Mucosa of stomach (tissue), 1 donor: ENCODE data around the gene XYLT1.
A peak's percentile ranks its signal among the peaks of the same experiment; 100 is the strongest.

Experiments used
- H3K27me3 ChIP-seq: one replicate; pipeline ENCODE4 v1.7.0; 2013; ENCODE audit warnings: mild to moderate bottlenecking, low read length; ENCODE audit not compliant: control insufficient read depth, insufficient read depth
- H3K36me3 ChIP-seq: one replicate; pipeline ENCODE4 v1.7.0; 2013; ENCODE audit warnings: low read length; ENCODE audit not compliant: control insufficient read depth, insufficient read depth
- H3K4me1 ChIP-seq: one replicate; pipeline ENCODE4 v1.7.0; 2013; ENCODE audit warnings: mild to moderate bottlenecking, low read length; ENCODE audit not compliant: control insufficient read depth, insufficient read depth
- H3K4me3 ChIP-seq: one replicate; pipeline ENCODE4 v1.7.0; 2013; ENCODE audit warnings: low read length
- H3K9ac ChIP-seq: one replicate; pipeline ENCODE4 v1.7.0; 2013; ENCODE audit warnings: mild to moderate bottlenecking, low read length, moderate library complexity
- H3K9me3 ChIP-seq: one replicate; pipeline ENCODE4 v1.7.0; 2013; ENCODE audit warnings: mild to moderate bottlenecking, low read length, moderate library complexity; ENCODE audit not compliant: control insufficient read depth
- donor health status: Pancreatic carcinoma.

XYLT1 gene

GRCh38 chr16:17353561-17353960, 117.2 kb downstream of the XYLT1 start:
- H3K27me3 ChIP-seq = no peaks in the 10 kb centered on the region
- H3K9me3 ChIP-seq = no peaks in the 10 kb centered on the region
- H3K4me1 ChIP-seq = no peaks in the 10 kb centered on the region
- no peak overlapping the region for H3K4me3 ChIP-seq
- H3K9ac ChIP-seq = no peak overlapping the region
- H3K36me3 ChIP-seq = no peaks in the 10 kb centered on the region

DNA sequence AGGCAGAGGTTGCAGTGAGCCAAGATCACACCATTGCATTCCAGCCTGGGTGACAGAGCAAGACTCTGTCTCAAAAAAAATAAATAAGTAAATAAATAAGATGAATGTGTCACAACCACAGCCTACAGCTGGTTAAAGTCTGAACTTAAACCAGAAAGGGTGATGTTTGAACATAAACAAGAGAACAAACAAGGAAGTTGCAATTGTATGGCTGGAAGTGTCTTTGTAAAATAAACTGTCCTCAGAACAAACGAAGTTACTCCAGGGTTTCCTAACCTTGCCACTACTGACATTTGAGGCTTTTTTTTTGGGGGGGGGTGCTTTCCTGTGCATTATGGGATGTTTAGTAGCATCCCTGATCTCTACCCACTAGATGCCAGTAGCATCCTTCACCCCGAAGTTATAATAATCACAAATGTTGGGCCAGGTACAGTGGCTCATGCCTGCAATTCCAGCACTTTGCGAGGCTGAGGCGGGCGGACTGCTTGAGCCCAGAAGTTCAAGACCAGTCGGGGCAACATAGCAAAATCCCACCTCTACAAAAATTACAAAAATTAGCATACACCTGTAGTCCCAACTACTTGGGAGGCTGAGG, 119.2 kb downstream of the XYLT1 start:
- peaks cover 14% of the 10 kb centered on the region for H3K4me1 ChIP-seq

GRCh38 chr16:17350207-17350606, 120.6 kb downstream of the XYLT1 start:
- Histone ChIP-seq H3K36me3 (no peaks in the 10 kb centered on the region), H3K4me1 (peaks cover 19% of the 10 kb centered on the region), H3K9me3 (no peaks in the 10 kb centered on the region), H3K9ac (no peak overlapping the region), H3K27me3 (no peaks in the 10 kb centered on the region), H3K4me3 (no peak overlapping the region)

More for the DNA sequence above, 119.2 kb downstream of the XYLT1 start:
- H3K36me3 ChIP-seq = no peaks in the 10 kb centered on the region
- no peaks in the 10 kb centered on the region for H3K9me3 ChIP-seq
- H3K9ac ChIP-seq = no peak overlapping the region
- H3K27me3 ChIP-seq = no peaks in the 10 kb centered on the region
- no peak overlapping the region for H3K4me3 ChIP-seq

DNA sequence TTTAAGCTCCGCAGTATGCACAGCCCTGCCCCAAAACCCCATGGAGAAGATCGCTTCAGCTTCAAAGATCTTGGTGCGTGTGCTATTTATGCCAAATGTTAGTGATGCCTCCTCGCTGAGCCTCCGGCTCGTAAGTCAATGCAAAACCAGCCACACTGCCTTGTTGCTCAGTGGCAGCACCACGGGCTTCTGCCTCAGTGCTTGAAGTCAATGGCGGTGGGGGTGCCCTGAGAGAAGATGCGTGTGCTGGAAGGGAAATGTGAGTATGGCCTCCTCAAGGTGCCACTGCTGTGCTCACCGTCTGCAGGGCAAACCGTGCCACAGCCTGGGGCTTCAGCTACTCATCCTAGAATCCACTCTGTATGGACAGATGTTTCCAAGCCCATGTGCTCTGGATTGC, 121.9 kb downstream of the XYLT1 start:
- Histone ChIP-seq H3K9ac (no peak overlapping the region), H3K36me3 (no peaks in the 10 kb centered on the region), H3K4me3 (no peak overlapping the region), H3K4me1 (peaks cover 19% of the 10 kb centered on the region), H3K27me3 (no peaks in the 10 kb centered on the region), H3K9me3 (no peaks in the 10 kb centered on the region)

DNA sequence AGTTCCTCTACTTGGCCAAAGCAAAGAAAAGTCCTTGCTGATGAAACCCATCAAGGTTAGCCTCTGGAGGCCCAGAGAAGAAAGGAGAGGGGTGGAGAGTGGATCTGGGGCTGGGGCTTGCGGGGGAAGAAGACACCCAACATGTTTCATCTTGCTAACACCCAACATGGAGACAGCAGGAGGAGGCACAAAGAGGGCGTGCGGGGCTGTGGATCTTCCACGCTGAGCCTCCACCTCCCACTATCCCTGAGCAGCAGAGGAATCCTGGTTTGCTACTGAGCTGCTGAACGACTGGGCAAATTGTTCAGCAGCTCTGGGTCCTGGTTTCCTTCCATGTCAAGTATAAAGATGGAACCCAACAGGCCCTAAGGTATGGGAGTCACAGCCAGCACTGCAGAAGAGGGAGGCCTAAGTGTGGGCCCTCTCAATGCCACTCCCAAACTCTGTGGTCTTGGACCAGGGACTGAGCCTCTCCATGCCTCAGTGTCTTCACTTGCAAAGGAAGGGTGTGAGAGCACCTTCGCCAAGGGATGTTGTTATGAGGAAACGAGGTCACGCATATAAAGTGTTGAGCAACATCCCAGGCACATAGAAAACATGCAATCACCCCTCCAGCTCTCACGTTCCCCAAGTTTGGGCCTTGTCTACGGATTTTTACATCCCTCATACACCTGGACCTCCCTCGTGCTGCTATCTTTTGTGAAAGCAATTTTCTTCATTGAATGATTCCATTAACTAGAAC, 122.5 kb downstream of the XYLT1 start:
- Histone ChIP-seq H3K4me3 (no peak overlapping the region), H3K27me3 (no peaks in the 10 kb centered on the region), H3K9ac (no peak overlapping the region), H3K4me1 (peaks cover 19% of the 10 kb centered on the region), H3K9me3 (no peaks in the 10 kb centered on the region), H3K36me3 (no peaks in the 10 kb centered on the region)

GRCh38 chr16:17347624-17348023, 123.1 kb downstream of the XYLT1 start:
- H3K36me3 ChIP-seq = no peaks in the 10 kb centered on the region
- no peak overlapping the region for H3K9ac ChIP-seq
- H3K9me3 ChIP-seq = no peaks in the 10 kb centered on the region
- no peak overlapping the region for H3K4me3 ChIP-seq
- peaks cover 19% of the 10 kb centered on the region for H3K4me1 ChIP-seq
- no peaks in the 10 kb centered on the region for H3K27me3 ChIP-seq

DNA sequence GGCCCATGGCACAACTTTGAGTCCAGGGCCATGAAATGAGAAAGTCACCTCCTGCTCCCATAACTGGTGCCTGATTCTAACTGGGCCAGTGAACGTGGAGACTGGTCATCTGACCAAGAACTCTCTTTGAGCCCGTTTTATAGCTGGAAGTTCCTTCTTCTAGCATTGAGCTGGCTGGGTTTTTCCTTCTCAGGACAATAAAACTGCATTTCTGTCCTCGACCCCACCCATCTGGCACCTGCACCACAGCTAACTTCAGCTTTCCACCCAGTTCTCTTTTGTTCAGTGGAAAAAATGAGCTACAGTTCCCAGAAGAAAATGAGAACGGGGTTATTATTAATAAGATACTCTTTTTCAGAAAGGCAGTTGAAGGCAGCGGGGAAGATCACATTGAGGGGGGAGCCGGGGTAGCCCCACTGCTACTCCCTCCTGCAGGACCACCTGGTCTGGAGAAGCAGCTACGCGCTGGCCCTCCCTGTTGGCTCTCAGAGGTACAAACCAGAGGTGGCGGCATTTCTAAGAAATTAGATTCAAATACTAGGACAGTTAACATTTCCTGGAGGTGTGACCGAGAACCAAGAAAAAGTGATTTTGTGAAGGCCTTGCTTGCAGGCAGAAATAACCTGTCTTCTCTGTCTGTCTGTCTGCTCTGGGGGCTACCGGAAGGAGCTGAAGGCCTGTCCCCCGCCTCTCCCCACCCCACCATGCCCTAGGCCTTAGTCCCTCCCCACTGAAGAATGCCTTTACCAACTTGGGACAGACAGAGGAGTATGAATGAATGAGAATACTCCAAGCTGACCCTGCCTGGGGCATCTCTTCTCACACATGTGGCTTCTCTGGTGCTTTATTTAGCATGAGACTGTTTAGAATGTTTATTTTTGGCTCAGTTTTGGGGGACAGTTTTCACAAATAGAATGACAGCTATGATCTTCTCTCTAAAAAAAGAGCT, 123.9 kb downstream of the XYLT1 start:
- Histone ChIP-seq H3K4me3 (no peak overlapping the region), H3K4me1 (peaks cover 22% of the 10 kb centered on the region), H3K27me3 (no peaks in the 10 kb centered on the region), H3K9ac (peak overlapping the region; percentile 18), H3K9me3 (no peaks in the 10 kb centered on the region), H3K36me3 (no peaks in the 10 kb centered on the region)

- Histone ChIP-seq H3K27me3 (no peaks in the 10 kb centered on the region), H3K4me3 (no peak overlapping the region), H3K9ac (no peak overlapping the region), H3K4me1 (peaks cover 31% of the 10 kb centered on the region), H3K9me3 (no peaks in the 10 kb centered on the region), H3K36me3 (no peaks in the 10 kb centered on the region)
Observed at GRCh38 chr16:17345043-17345442, 125.7 kb downstream of the XYLT1 start.

- H3K9ac ChIP-seq = no peak overlapping the region
- no peaks in the 10 kb centered on the region for H3K27me3 ChIP-seq
- no peak overlapping the region for H3K4me3 ChIP-seq
- peaks cover 31% of the 10 kb centered on the region for H3K4me1 ChIP-seq
- H3K36me3 ChIP-seq = no peaks in the 10 kb centered on the region
- H3K9me3 ChIP-seq = no peaks in the 10 kb centered on the region
Observed at GRCh38 chr16:17343728-17344127, 127.0 kb downstream of the XYLT1 start.

DNA sequence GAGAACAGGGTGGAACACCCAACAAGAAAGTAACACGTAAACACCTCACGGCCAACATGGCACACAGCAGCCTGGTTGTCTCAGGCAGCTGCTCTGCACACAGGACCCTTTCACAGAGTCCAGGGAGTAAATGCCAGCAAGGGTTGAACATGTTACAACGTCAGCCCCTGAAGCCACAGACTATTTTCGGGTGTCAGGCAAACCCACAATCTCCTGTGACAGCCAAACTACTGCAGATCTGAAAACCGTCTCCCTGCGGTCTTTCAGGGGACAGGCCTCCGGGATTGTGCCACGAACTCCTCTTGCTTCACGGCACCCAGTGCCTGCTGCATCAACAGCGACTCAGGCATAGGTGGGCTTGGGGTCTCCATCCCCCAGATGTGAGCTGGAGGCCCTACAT, 127.7 kb downstream of the XYLT1 start:
- peaks cover 31% of the 10 kb centered on the region for H3K4me1 ChIP-seq
- H3K4me3 ChIP-seq = no peak overlapping the region
- H3K27me3 ChIP-seq = no peaks in the 10 kb centered on the region
- no peaks in the 10 kb centered on the region for H3K36me3 ChIP-seq
- no peak overlapping the region for H3K9ac ChIP-seq
- no peaks in the 10 kb centered on the region for H3K9me3 ChIP-seq

GRCh38 chr16:17342031-17342430, 128.7 kb downstream of the XYLT1 start:
- H3K27me3 ChIP-seq = no peaks in the 10 kb centered on the region
- no peak overlapping the region for H3K9ac ChIP-seq
- no peak overlapping the region for H3K4me3 ChIP-seq
- no peaks in the 10 kb centered on the region for H3K36me3 ChIP-seq
- H3K9me3 ChIP-seq = no peaks in the 10 kb centered on the region
- peaks cover 22% of the 10 kb centered on the region for H3K4me1 ChIP-seq

- no peak overlapping the region for H3K9ac ChIP-seq
- H3K27me3 ChIP-seq = no peaks in the 10 kb centered on the region
- no peaks in the 10 kb centered on the region for H3K36me3 ChIP-seq
- no peak overlapping the region for H3K4me3 ChIP-seq
- H3K9me3 ChIP-seq = no peaks in the 10 kb centered on the region
- peaks cover 13% of the 10 kb centered on the region for H3K4me1 ChIP-seq
Observed at GRCh38 chr16:17340804-17341203, 130.0 kb downstream of the XYLT1 start.
